Astrocyte of the spinal cord (primary cell): ENCODE measurements around the gene CLIC1.
A peak's percentile ranks its signal among the peaks of the same experiment; 100 is the strongest.

Experiments
- DNase-seq: peaks from one replicate; pipeline ENCODE4 v3.0.0; 2011; ENCODE audit warnings: low read depth, low spot score
- H3K4me3 ChIP-seq: 2 replicates; pipeline ENCODE4 v1.5.1; 2011; ENCODE audit warnings: low read depth, mild to moderate bottlenecking, low read length, moderate library complexity
- CTCF ChIP-seq: IDR thresholded peaks from 2 replicates; pipeline ENCODE4 v1.5.1; 2012; ENCODE audit warnings: low read depth, mild to moderate bottlenecking, low read length, inconsistent platforms
- in situ Hi-C: cut with HindIII; loops from 2 replicates; pipeline ENCODE4 v1.10.0; 2017; ENCODE audit warnings: low sequenced_read_pairs

Gene CLIC1

GRCh38 chr6:31728767-31729514 is 7.4 kb downstream of the CLIC1 start, which contains the start of gene DDAH2:
Gene DDAH2 (minus strand): TSS chr6:31729299. CDS start chr6:31729161, 138 bp downstream.
- no peak for TF ChIP-seq CTCF
- peak within 1 kb of the TSS; percentile 65 for H3K4me3 ChIP-seq
- no peak for DNase-seq
- in situ Hi-C loops = no loop called here

GRCh38 chr6:31727717-31728671 is 8.3 kb downstream of the CLIC1 start:
- in situ Hi-C loops = no loop called here
- TF ChIP-seq CTCF = no peak
- DNase-seq = no peak
- H3K4me3 ChIP-seq = peak overlapping the region; percentile 65

- DNase-seq = no peak
- H3K4me3 ChIP-seq = no peak overlapping the region
- in situ Hi-C loops = no loop called here
- no peak for TF ChIP-seq CTCF
Observed at GRCh38 chr6:31727034-31727716, 9.2 kb downstream of the CLIC1 start.

GRCh38 chr6:31725502-31726350 is 10.6 kb downstream of the CLIC1 start:
- DNase-seq = no peak
- in situ Hi-C loops = no loop called here
- H3K4me3 ChIP-seq = no peak overlapping the region
- TF ChIP-seq CTCF = no peak

- no peak for DNase-seq
- H3K4me3 ChIP-seq = no peak overlapping the region
- TF ChIP-seq CTCF = no peak
- in situ Hi-C loops = no loop called here
Observed at GRCh38 chr6:31723980-31724691, 12.2 kb downstream of the CLIC1 start.
